Measurements from ENCODE around the gene MTMR6.
"Not testable (repeated sequence)": the region's sequence is repeated elsewhere in the genome, so short reads cannot be mapped to it uniquely, and the experiment has no call there.

Gene MTMR6

GRCh38 chr13:25286969-25287961 is at the start of gene MTMR6:
Gene MTMR6, minus strand, starts transcription at chr13:25287488. Its CDS starts 241 bp downstream, at chr13:25287247.
- in situ Hi-C loops (cut with HindIII; ENCODE audit: low sequenced_read_pairs), result no loop called here
- DNase-seq (ENCODE audit: low read depth, low spot score), result peak; percentile 90
- peak within 1 kb of the TSS; percentile 79 for H3K4me3 ChIP-seq (ENCODE audit: low read depth, low read length)
- peak; percentile 99 for TF ChIP-seq CTCF (IDR thresholded peaks at IDR 0.05; ENCODE audit: low read depth, low read length)

- no peak for DNase-seq (ENCODE audit: low read depth, low spot score)
- TF ChIP-seq CTCF (IDR thresholded peaks at IDR 0.05; ENCODE audit: low read depth, low read length), result no peak
- in situ Hi-C loops (cut with HindIII; ENCODE audit: low sequenced_read_pairs), result no loop called here
- no peak overlapping the region for H3K4me3 ChIP-seq (ENCODE audit: low read depth, low read length)
Observed at GRCh38 chr13:25335856-25336255, 48.6 kb upstream of the MTMR6 start.

- H3K4me3 ChIP-seq (ENCODE audit: low read depth, low read length), result no peak overlapping the region
- no peak for DNase-seq (ENCODE audit: low read depth, low spot score)
- TF ChIP-seq CTCF (IDR thresholded peaks at IDR 0.05; ENCODE audit: low read depth, low read length), result no peak
- in situ Hi-C loops (cut with HindIII; ENCODE audit: low sequenced_read_pairs), result no loop called here
Observed at GRCh38 chr13:25330541-25330940, 43.3 kb upstream of the MTMR6 start.

GRCh38 chr13:25329706-25330105 is 42.4 kb upstream of the MTMR6 start:
- no peak overlapping the region for H3K4me3 ChIP-seq (ENCODE audit: low read depth, low read length)
- no peak for TF ChIP-seq CTCF (IDR thresholded peaks at IDR 0.05; ENCODE audit: low read depth, low read length)
- in situ Hi-C loops (cut with HindIII; ENCODE audit: low sequenced_read_pairs), result no loop called here
- no peak for DNase-seq (ENCODE audit: low read depth, low spot score)

GRCh38 chr13:25324100-25324499 is 36.8 kb upstream of the MTMR6 start:
- no peak for TF ChIP-seq CTCF (IDR thresholded peaks at IDR 0.05; ENCODE audit: low read depth, low read length)
- in situ Hi-C loops (cut with HindIII; ENCODE audit: low sequenced_read_pairs), result no loop called here
- H3K4me3 ChIP-seq (ENCODE audit: low read depth, low read length), result no peak overlapping the region
- no peak for DNase-seq (ENCODE audit: low read depth, low spot score)

GRCh38 chr13:25319771-25320170 is 32.5 kb upstream of the MTMR6 start:
- TF ChIP-seq CTCF (IDR thresholded peaks at IDR 0.05; ENCODE audit: low read depth, low read length), result no peak
- in situ Hi-C loops (cut with HindIII; ENCODE audit: low sequenced_read_pairs), result no loop called here

GRCh38 chr13:25318946-25319345 is 31.7 kb upstream of the MTMR6 start:
- H3K4me3 ChIP-seq (ENCODE audit: low read depth, low read length); in situ Hi-C loops (cut with HindIII; ENCODE audit: low sequenced_read_pairs): not testable (repeated sequence)
- DNase-seq (ENCODE audit: low read depth, low spot score), result peak; percentile 52

More at GRCh38 chr13:25319771-25320170, 32.5 kb upstream of the MTMR6 start:
- no peak overlapping the region for H3K4me3 ChIP-seq (ENCODE audit: low read depth, low read length)
- DNase-seq (ENCODE audit: low read depth, low spot score), result no peak
